HL-60/S4 treated with retinoic acid at 250 ng/mL for 4 days and 3 days (cell line): ENCODE data around the gene KLF12.

Experiments
- in situ Hi-C: fragments of 300-500 bp; cut with MboI; formaldehyde crosslinking; loops from 2 replicates; pipeline ENCODE4 v1.7.0; 2022; ENCODE audit warnings: low sequenced_read_pairs

KLF12 gene

DNA sequence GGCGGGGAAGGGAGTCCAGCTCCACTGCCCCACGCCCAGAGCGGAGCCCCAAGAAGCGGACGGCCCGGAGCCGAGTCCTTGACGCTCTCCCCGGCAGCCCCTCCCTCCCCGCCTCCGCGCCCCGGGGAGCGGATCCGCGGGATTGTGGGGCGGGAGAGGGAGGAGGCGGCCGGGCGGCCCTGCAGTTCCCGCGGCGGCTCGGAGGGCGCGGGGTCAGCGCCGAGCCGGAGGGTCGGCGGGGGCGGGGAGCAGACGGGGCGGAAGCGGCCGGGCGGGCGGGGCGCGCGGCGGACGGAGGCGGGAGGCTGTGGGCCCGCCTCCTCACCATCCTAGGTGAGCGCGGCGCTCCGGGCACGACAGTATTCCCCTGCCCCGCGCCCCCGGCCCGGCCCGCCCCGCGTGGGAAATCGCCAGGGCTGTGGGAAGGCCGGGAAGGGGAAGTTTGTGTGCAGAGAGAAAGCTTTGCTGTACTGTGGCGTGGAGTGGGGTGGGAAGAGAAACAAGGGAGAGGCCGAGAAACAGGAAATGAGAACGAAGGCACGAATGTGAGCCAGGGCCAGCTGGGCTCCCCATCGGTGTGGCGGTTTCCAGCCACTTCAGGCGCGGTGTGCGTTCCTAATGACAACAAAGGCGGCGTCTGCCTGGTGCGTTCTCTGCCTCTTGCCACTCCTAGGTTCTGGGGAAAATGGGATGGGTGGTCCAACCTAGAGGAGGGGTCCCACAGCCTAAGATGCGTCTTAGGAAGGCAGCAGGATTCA is 1.3 kb upstream of the KLF12 start:
- in situ Hi-C loops, result no loop called here

GRCh38 chr13:74134777-74135325 is 647 bp upstream of the KLF12 start:
- in situ Hi-C loops, result no loop called here

DNA sequence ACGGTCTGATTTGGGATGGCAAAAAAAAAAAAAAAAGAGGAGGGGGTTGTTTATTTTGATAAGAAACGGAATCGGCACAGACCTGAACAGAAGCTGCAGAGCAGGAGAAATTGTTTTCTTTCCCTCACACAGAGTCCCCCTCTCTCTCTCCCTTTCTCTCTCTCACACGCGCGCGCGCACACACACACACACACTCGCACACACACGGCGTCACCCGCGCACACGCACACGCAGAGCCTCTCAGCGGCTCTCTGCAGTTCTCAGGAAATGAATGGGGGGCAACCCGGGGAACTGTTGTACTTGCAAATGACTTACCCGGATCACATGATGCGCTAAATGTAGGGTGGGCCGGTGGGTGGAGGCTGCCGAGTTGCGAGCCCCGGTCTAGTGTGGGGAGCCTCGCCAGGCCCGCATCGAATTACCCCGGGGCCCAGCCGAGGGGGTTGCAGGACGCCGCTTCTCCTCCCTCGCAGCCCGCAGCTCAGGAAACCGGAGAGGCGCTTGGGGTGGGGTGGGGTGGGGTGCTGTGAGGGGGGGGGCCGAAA is 475 bp downstream of the KLF12 start:
- in situ Hi-C loops, result no loop called here

GRCh38 chr13:74132776-74133656 is 1.2 kb downstream of the KLF12 start:
- in situ Hi-C loops, result no loop called here

- in situ Hi-C loops, result no loop called here
These were observed 1.9 kb downstream of the KLF12 start for GRCh38 chr13:74132152-74132775.

DNA sequence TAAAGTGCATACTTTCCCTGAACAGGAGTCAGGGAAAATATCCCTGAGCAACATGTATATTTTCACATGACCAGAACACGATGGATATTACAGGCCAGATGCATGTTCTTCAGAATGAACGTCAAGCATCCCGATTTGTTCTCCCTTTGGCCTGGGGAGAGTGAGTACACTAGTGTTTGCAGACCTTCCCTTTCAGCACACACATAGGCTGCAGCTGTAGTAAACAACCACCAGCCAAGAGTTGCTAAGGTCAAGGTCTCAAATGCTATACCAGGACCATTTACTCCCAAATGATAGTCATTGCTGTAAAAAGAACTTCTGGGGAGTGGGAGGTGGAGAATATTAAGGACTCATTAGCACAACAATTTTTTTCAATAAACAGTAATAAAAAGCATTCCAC is 3.0 kb downstream of the KLF12 start:
- in situ Hi-C loops, result no loop called here

GRCh38 chr13:74129500-74130191 is 4.6 kb downstream of the KLF12 start:
- in situ Hi-C loops, result no loop called here

DNA sequence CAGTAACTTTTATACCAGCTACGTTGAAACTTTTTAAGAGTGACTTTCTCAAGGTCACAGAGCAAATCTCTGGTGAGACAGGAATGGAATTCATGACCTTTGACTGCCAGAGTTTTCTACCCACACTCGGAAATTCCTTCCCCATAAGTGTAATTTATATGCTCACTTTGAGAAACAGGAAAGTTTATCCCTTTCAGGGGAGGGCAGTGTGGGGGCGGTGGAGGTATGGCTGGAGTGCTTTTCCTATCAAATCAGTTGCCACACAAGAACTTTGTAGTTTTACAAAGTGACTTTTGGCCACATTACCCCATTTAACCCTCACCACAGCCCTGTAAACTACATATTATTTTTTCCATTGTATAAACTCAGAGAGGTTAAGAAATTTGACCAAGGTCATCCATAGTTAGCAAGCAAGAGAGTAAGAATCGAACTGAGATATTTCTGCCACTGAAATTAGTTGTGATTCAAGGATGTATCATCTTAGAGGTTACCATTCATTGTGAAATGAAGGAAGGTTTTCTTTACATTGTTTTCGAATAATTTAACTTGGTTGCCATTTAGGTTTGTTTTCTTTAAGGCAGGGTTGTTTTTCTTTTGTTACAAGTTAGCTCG is 5.9 kb downstream of the KLF12 start:
- in situ Hi-C loops, result no loop called here

DNA sequence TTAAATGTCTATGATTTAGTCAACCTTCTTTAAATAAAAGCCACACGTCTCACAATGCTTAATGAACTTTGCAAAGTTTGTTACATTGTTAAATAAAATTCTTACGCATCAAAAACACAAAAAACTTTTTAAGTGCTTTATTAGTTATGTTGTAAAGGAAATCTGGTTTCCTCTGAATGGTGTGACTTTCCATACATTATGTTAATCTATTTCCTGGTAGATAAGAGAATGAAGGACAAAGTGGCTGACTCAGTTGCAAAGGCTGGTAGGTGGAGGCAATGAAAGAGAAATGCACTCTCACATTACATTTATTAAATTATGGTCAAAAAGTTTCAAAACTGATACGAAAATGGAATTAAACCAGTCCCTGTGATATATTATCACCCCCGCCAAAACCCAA is 15.9 kb downstream of the KLF12 start:
- in situ Hi-C loops, result no loop called here

DNA sequence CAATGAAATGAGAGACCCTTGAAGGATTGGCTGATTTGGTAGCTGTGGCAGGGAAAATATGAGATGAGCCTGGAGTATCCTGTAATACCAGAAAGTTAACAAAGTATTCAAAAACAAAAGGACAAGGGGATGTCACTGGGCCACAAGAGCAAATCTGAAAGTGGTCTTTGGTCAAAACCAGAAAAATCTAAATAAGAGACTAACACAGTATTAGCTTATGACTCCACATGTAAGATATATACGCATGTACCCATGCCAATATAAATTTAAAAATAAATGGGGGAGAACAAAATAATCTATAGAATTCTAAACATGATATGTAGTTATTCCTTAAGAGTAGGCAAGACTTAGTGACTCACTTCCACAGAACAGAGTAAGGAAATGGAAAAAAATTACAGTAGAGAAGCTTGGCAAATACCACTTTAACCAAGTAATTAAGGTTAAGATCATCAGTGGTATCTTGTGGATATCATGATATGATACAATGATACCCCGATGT is 16.9 kb downstream of the KLF12 start:
- in situ Hi-C loops, result no loop called here

DNA sequence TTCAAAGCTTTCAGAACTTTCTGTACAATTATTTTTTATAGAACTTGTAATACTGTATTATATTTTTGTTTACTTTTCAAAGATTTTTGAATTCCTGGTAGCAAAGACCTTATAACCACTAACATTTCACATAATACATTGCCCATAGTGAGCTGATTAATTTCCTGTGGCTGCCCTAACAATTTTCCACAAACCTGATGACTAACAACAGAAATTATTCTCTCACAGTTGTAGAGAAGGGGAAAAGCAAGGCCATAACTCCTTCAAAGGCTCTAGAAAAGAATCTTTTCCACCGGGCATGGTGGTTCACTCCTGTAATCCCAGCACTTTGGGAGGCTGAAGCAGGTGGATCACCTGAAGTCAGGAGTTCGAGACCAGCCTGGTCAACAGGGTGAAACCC is 19.1 kb downstream of the KLF12 start:
- in situ Hi-C loops, result no loop called here

GRCh38 chr13:74114641-74115040 is 19.6 kb downstream of the KLF12 start:
- in situ Hi-C loops, result no loop called here

DNA sequence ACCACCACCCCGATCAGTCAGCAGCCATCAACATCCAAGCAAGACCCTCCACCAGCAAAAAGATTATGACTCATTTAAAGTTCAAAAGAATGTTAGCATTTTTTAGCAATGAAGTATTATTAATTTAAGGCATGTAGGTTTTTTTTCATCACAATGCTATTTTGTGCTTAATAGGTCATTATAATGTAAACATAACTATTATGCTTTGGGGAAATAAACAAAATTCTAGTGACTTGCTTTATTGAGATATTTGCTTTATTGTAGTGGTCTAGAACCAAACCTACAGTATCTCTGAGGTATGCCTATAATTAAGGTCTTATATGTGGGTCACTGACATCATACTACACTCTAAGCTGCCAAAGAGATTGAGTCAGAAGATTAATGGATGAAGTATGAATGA is 20.0 kb downstream of the KLF12 start:
- in situ Hi-C loops, result no loop called here

GRCh38 chr13:74111901-74112824 is 22.0 kb downstream of the KLF12 start:
- in situ Hi-C loops, result no loop called here

DNA sequence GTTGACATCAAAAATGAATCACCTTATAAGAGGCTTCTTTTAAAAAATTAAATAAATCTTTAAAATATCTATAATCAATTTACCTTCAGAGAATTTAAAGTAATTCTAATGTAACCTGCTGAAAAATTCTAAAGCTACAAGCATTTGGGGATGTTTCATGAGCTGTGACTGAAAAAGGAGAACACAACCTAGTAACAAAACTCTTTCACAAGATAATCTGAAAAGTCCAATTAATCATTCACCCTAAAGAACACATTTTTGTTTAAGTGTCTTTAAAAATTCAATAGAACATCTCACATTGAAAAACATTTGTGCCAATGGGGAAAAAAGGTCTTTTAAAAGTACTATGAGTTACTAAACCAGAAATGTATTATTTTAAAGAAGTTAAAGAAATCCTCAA is 22.8 kb downstream of the KLF12 start:
- in situ Hi-C loops, result no loop called here

GRCh38 chr13:74110053-74110452 is 24.2 kb downstream of the KLF12 start:
- in situ Hi-C loops, result no loop called here

DNA sequence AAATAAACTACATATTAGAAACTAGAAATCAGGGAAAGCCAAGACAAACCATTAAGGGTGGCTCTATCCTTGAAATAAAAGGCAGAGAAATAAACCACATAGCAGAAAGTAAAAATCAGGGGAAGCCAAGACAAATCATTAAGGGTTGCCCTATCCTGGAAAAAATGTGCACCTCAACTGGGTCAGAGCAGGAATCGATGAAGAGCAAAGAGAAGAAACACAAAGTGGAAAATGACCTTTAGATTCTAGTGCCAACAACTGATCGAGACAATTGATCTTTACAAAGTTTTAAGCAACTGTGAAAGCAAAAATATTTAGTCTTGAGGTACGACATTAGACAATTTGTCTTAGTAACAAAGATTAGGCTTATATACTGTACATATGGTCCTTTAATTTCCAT is 26.6 kb downstream of the KLF12 start:
- in situ Hi-C loops, result no loop called here

DNA sequence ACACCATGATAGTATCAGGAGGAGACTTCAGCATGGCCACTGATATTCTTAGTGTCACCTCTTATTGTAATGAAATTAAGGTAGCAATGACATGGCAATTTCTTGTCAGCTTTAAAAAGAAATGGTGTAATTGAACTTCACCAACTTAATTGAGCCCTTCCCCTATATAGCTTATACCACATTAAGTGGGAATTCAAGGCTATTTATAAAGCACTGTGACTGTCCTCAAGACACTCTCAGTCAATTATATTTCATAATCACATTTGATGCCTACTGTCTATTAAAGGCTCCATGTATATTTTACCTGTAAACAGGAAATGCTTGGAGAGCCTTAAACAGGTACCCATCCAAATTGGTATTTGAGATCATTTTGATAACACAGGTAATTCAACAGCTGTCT is 28.3 kb downstream of the KLF12 start:
- in situ Hi-C loops, result no loop called here
